SIG-M5 (cell line): ENCODE results near the gene C12orf57.

Experiments used
- DNase-seq: peaks from one replicate; lab custom pipeline; 2025; lab: John Stamatoyannopoulos, UW

The C12orf57 gene

DNA sequence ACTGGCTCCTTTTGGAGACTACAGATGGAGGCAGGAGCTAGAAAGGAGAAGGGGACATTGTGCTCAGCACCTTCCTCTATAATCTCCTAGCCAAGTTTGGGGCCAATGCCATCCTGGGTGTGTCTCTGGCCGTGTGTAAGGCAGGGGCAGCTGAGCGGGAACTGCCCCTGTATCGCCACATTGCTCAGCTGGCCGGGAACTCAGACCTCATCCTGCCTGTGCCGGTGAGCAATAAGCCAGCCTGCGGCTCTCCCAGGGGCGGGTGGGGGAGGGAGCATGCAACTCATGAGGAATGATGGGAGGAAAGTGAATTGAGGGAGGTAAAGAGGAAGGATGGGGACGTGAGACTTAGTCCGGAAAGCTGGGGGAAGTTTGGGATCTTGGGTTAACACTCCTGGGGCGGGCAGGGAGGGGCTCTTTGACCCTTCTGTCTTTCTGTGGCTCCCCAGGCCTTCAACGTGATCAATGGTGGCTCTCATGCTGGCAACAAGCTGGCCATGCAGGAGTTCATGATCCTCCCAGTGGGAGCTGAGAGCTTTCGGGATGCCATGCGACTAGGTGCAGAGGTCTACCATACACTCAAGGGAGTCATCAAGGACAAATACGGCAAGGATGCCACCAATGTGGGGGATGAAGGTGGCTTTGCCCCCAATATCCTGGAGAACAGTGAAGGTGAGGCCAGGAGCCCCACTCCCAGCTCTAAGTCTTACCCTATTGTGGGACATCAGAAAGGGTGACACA lies 26.2 kb upstream of the C12orf57 start:
- no peak for DNase-seq

DNA sequence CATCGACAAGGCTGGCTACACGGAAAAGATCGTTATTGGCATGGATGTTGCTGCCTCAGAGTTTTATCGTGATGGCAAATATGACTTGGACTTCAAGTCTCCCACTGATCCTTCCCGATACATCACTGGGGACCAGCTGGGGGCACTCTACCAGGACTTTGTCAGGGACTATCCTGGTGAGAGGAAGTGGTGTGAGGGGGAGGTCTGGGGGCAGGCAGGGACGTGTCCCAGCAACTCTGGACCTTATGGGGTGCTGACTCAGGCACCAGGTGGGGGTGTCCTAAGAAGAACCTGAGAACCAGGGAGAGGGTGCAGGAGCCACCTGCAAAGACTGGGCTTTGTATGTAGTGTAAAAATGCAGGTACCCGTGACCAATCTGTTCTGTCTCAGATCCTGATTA lies 24.2 kb upstream of the C12orf57 start:
- no peak for DNase-seq

DNA sequence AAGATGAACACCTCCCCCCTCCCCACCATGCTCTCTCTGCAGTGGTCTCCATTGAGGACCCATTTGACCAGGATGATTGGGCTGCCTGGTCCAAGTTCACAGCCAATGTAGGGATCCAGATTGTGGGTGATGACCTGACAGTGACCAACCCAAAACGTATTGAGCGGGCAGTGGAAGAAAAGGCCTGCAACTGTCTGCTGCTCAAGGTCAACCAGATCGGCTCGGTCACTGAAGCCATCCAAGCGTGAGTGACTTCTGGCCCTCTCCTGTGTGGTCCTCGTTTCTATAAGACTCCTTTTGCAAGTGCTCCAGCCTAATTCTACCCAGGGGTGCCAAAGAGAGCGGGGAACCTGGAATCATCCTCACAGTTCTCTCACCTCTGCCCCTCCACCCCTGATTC lies 22.3 kb upstream of the C12orf57 start:
- DNase-seq, result no peak

DNA sequence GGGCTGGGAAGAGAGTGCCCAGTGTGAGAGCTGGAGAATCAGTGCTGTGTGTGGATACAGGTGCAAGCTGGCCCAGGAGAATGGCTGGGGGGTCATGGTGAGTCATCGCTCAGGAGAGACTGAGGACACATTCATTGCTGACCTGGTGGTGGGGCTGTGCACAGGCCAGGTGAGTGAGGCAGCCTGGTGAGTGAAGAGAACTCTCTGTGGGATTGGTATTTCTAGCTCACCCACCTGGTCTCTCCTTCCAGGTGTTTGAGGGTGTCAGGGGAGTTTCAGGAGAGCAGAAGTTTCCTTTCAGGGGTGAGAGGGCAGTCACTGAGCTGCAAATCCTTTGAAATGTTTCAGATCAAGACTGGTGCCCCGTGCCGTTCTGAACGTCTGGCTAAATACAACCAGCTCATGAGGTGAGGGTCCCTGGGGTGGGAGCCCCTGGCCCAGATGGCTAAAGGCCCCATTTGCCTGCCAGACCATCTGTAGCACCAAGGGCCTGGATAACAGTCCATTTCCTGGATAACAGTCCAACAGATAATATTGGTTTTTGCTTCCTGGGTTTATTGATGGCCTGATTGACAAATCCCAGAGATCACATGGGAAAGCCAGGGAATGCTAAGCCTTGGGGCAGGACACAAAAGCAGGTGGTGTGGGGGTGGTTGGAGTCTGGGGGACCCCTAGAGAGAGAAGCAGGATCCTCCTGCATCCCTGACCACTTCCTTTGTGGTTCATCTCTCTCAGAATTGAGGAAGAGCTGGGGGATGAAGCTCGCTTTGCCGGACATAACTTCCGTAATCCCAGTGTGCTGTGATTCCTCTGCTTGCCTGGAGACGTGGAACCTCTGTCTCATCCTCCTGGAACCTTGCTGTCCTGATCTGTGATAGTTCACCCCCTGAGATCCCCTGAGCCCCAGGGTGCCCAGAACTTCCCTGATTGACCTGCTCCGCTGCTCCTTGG lies 21.6 kb upstream of the C12orf57 start:
- no peak for DNase-seq

DNA sequence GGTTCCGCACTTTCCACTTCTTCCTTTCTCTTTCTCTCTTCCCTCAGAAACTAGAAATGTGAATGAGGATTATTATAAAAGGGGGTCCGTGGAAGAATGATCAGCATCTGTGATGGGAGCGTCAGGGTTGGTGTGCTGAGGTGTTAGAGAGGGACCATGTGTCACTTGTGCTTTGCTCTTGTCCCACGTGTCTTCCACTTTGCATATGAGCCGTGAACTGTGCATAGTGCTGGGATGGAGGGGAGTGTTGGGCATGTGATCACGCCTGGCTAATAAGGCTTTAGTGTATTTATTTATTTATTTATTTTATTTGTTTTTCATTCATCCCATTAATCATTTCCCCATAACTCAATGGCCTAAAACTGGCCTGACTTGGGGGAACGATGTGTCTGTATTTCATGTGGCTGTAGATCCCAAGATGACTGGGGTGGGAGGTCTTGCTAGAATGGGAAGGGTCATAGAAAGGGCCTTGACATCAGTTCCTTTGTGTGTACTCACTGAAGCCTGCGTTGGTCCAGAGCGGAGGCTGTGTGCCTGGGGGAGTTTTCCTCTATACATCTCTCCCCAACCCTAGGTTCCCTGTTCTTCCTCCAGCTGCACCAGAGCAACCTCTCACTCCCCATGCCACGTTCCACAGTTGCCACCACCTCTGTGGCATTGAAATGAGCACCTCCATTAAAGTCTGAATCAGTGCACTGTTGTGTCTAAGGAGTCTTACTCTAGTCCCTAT lies 20.7 kb upstream of the C12orf57 start:
- no peak for DNase-seq

DNA sequence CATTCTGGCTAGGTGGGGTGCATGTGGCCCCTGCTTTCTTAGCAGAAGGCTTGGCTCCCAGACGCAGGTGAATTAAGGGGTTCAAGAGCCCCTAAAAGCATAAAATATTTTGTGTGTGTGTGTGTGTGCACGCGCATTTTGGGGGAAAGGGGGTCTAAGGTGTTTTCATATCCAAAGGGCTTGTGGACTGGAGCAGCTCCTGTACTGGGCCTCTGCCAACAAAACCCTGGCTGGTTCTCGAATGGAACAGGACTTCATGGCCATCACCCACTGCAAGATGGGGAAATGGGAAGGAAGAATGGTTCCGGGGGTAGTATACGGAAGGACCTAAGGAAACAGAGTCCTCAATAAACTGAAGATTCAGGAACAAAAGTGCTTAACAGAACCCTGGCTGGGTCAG lies 20.0 kb upstream of the C12orf57 start:
- DNase-seq, result no peak

DNA sequence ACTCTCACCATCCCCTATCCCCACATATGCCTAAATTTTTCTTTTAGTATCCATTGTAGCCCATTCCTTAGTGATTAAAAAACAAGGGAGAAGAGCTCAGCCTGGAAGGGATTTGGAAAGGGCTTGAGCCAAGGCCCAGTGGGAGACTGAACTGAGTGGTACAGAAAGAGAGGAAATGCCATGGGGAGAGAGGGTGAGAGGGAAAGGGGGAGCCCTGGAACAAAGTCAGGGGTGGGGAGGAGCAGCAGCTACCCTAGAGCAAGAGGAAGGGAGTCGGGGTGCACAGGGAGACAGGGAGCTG lies 18.6 kb upstream of the C12orf57 start:
- no peak for DNase-seq

DNA sequence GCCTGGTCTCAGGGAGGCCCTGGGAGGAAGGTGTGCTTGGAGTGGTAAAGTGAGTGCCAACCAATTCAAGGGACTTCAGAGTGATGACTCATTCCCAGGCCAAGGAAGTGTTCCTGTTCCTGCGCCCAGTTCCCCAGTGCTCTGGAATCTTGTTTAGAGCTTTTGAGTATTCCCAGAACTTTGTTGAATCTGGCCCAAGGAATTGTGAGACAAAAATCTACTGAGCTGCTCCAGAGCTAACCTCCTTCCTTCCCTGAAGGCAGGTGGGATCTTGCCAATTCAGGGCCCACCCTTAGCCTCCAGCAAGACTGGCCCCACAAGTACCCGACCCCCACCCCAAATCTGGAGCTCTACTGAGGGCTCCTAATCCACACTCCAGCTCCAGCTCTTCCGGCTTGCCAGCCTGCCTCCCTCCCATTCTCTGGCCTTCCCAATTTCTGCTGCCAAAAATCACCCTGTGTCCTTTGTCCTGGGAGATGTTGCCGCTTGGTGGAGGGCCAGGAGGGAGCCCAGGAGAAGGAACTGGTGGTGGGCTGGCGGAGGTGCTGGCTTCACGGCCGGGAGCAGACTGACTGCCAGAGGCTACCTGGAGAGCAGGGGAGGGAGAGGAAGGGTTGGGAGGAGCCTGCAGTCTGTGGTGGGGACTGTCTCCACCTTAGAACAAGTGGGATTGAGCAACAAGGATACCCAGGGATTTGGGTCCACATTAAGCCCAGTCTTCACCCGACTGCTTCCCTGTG lies 18.1 kb upstream of the C12orf57 start:
- no peak for DNase-seq

DNA sequence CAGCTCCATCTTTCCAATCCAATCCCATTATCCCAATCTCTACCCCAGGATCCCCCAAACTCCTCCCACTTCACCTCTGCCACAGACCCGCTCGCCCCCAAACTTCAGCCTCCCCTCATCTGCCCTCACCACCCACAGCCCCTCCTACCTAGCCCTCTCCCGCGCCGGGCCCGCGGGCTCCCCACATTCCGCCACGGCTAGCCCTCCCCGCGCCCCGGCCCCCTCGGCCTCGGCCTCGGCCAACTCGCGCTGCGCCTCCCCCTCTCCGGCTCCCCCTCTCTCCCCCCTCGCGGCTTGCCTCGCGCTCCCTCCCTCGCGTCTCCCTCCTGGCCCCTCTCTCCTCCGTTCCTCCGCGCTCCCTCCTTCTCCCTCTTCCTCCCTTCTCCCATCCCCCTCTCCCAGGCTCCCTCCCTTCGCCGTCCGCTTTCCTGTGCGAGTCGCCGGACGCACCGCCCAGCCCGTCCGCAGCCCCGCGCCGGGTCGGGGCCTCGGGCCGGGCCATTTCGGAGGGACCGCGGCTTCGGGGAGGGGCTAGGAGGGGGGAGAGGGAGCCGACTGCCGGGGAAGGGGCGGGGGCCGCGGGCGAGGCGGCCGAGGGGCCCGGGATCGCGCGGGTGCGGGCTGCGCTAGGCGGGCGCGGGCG lies 16.3 kb upstream of the C12orf57 start, which contains the start of gene ATN1:
TSS of gene ATN1 (plus strand) at position 581 of the 643 bp plus-strand sequence. CDS start 6,043 bp downstream, outside the sequence.
- no peak for DNase-seq

DNA sequence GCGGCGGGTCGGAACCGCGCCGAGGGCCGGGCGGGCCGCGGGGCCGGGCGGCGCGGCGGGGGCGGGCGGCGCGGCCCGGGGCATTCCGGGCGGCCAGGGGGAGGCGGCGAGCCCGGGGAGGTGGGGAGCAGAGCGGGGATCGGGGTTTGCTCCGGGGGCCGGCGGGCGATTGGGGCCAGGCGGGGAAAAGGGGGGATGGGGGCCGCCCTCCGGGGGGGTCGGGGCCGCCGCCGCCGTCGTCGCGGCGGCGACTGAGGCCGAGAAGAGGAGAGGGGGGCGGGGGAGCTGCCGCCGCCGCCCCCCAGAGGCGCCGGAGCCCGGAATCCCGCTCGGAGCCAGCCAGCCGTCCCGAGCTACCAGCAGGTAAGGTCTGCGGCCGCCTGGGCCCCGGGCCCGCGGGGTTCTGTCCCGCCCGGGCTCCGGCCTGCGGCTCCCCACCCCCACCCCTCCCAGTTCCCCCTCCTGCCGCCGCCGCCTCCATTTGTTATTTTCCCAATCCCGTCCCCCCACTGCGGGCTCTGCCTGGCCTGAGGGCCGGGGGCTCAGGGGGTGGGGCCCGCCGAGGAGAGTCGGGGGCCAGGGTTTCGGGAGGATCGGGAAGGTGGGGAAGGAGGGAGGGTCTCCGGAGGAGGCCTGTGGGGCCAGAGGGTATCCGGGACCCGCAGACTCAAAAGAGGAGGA lies 15.7 kb upstream of the C12orf57 start:
- DNase-seq, result no peak

DNA sequence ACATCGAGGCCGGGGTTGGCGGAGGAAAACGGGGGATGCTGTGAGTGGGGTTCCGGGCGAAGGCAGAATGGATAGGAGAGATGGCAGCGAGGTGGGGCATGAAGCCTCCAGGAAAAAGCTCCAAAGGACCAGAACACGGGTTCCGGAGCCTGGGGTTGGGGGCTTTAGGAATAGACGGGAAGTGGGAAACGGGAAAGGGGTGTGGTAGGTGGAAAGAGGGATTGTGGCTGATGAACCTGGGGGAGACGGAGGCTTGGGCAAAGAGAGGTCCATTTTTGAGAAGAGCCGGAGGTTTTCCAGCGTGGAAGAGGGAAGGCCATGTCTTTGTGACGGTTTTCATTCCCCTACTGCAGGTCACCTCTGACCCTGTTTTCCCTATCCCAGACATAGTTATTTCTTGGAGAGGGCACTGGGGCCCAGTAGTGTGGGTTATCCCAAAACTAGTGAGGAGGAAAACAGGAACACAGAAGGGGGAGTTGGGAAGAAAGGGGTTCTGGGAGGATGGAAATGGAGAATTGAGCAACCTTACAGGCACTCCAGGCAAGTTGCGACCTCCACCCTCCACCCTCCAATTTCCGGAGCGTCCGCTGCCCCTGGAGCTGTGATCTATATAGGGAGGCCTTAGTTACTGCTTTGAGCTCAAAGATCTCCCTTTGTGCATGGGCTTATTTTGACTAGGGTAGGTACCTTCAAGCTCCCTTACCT lies 15.0 kb upstream of the C12orf57 start:
- DNase-seq, result no peak

DNA sequence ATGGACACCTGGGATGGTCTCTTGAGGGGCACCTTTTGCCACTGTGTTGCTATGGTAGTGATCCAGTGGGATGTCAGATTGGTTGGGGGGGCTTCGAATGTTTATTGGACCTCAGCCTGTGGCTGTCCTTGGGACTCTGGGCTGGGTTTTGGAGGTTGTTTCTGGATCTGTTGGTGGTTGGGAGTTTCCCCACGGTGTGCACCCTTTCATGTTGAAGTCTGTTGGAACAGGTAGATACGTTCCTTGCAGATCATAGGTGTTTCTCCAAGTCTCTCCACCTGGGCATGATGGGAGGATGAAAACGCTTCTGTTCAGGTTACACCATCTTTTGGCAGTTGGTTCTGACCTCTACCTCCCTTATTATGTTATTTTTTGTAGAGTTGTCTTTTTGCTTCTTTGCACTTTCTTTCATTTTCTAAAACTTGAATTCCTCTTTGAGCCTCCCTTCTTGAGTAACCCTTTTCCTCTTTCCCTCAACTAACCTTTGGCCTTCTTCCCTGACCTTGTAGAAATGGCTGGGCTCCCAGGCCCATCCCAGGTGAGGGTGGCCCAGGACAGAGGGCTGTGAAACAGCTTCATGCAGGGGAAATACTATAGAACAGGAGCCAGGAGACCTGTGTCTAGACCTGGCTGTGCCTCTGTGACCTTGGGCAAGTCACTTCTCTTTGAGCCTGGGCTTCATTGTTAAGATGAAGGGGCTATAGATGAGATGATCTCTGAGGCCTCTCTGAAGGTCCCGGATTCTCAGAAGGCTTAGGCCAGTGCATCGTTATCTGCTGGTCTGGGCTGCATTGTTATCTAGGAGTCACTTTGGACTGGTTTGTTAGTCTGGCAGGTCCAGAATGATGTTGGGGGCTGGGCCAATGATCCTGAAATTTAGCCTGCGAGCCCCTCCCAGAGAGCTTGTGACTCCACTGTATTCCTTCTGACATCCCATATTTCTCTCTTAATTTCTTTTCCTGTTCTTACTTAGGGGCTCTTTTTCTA lies 14.1 kb upstream of the C12orf57 start:
- no peak for DNase-seq

DNA sequence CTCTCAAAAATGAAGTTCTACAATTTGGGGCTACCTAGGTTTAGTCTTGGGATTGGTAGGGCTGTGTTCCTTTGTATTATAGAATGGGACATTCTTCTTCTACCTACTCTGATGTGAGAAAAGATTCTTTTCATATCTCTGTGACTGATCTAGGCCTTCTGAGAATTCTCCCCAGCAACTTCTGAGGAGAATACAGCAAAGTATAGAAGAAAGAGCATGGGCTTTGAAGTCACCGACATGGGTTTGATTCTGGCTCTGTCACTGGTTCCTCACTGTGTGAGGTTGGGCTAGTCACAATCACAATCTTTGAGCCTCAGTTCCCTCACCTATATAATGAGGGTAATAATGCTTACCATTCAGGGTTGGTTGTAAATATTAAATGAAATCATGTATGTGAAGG lies 11.1 kb upstream of the C12orf57 start:
- DNase-seq, result no peak

DNA sequence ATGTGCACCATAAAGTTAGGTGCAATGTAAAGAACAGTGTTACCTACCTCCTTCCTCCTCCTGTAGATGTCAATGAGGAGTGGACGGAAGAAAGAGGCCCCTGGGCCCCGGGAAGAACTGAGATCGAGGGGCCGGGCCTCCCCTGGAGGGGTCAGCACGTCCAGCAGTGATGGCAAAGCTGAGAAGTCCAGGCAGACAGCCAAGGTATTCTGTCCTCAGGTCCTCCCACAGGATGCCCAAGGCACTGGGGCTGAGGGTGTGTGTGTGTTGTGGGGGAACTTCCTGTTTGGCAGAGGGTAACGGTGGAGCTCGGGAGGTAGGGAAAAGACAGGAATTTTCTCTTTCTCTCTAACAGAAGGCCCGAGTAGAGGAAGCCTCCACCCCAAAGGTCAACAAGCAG lies 9.7 kb upstream of the C12orf57 start:
- no peak for DNase-seq

DNA sequence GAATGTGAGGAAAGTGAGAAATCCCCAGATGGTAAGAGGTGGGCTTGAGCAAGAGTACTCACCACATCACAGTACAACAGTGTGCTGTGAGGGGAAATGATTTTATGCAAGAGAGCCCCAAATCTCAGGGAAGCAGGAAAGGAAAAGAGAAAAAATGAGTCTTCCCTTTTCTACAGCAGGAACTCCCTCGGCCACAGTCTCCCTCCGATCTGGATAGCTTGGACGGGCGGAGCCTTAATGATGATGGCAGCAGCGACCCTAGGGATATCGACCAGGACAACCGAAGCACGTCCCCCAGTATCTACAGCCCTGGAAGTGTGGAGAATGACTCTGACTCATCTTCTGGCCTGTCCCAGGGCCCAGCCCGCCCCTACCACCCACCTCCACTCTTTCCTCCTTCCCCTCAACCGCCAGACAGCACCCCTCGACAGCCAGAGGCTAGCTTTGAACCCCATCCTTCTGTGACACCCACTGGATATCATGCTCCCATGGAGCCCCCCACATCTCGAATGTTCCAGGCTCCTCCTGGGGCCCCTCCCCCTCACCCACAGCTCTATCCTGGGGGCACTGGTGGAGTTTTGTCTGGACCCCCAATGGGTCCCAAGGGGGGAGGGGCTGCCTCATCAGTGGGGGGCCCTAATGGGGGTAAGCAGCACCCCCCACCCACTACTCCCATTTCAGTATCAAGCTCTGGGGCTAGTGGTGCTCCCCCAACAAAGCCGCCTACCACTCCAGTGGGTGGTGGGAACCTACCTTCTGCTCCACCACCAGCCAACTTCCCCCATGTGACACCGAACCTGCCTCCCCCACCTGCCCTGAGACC lies 8.2 kb upstream of the C12orf57 start:
- no peak for DNase-seq

DNA sequence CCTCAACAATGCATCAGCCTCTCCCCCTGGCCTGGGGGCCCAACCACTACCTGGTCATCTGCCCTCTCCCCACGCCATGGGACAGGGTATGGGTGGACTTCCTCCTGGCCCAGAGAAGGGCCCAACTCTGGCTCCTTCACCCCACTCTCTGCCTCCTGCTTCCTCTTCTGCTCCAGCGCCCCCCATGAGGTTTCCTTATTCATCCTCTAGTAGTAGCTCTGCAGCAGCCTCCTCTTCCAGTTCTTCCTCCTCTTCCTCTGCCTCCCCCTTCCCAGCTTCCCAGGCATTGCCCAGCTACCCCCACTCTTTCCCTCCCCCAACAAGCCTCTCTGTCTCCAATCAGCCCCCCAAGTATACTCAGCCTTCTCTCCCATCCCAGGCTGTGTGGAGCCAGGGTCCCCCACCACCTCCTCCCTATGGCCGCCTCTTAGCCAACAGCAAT lies 7.6 kb upstream of the C12orf57 start:
- DNase-seq, result no peak

DNA sequence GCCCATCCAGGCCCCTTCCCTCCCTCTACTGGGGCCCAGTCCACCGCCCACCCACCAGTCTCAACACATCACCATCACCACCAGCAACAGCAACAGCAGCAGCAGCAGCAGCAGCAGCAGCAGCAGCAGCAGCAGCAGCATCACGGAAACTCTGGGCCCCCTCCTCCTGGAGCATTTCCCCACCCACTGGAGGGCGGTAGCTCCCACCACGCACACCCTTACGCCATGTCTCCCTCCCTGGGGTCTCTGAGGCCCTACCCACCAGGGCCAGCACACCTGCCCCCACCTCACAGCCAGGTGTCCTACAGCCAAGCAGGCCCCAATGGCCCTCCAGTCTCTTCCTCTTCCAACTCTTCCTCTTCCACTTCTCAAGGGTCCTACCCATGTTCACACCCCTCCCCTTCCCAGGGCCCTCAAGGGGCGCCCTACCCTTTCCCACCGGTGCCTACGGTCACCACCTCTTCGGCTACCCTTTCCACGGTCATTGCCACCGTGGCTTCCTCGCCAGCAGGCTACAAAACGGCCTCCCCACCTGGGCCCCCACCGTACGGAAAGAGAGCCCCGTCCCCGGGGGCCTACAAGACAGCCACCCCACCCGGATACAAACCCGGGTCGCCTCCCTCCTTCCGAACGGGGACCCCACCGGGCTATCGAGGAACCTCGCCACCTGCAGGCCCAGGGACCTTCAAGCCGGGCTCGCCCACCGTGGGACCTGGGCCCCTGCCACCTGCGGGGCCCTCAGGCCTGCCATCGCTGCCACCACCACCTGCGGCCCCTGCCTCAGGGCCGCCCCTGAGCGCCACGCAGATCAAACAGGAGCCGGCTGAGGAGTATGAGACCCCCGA lies 7.0 kb upstream of the C12orf57 start:
- DNase-seq, result no peak
